Measurements from ENCODE around the gene TRIM2.
A peak's percentile ranks its signal among the peaks of the same experiment; 100 is the strongest.

Gene TRIM2

DNA sequence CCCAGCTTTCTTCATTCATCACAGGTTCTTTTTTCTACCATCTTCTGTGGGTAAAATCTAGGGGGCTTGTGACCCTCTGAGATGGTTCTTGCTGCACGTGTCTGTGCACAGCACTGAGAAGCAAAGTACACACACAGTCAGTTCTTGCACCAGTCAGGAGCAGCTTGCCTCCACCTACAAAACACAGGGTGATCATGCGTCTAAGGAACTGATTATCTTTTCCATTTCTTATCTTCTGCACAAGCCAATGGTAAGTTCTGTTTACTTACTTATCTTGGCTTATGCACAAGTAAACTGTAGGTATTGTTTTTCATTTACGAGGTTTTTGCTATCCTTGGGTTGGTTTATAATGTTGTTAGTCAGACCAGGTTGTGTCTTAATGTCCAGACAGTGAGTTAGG is 40.7 kb downstream of the TRIM2 start:
- Mint-ChIP-seq H3K36me3 (ENCODE audit: low read depth) (no peaks in the 10 kb centered on the region), H3K9me3 (no peaks in the 10 kb centered on the region), H3K27me3 (no peaks in the 10 kb centered on the region), H3K4me1 (ENCODE audit: low read depth) (peaks cover 18% of the 10 kb centered on the region), H3K4me3 (no peak overlapping the region), H3K27ac (no peak overlapping the region)

DNA sequence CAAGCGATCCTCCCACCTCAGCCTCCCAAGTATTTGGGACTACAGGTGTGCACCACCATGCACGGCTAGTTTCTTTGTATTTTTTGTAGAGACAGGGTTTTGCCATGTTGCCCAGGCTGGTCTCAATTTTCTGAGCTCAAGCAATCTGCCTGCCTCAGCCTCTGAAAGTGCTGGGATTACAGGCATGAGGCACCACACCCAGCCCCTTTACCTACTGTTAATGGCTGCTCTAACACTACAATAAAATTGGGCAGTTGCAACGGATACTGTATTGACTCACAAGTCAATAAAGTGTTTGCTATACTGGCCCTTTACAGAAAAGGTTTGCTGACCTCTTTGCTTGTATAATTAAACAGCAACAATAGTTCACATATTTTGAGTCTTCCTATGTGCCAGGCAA is 41.5 kb downstream of the TRIM2 start:
- Mint-ChIP-seq H3K27ac (no peak overlapping the region), H3K27me3 (no peaks in the 10 kb centered on the region), H3K9me3 (no peaks in the 10 kb centered on the region), H3K4me3 (no peak overlapping the region), H3K36me3 (ENCODE audit: low read depth) (no peaks in the 10 kb centered on the region), H3K4me1 (ENCODE audit: low read depth) (peaks cover 22% of the 10 kb centered on the region)

DNA sequence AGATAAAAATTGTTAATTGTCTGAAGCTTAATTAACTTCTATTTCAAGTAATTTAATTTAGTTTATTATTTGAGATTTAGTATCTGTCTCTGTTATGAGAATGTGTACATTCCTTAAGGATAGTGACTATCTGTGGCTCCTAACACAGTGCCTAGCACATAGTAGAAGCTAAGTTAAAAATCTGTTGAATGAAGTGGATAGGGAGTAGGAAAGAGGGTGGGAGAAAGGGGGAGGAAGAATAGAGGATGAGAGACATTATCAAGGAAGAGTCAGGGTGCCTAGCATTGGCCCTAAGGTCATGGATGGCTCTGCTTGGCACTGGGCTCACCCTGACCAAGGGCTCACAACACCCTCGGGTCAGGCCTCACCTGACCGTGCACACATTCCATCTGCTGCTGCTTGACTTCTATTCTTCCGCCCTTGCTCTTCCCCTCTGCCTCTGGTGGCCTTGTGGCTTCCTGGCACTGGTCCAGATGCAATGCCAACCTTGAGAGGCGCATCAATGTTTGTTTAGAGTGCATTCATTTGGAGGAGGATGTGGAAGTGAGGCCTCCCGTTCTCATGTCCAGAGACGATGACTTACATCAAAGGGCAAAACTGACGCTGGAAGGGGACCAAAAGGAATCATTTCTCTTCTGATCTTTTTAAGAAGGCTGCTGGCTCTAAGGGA is 42.3 kb downstream of the TRIM2 start:
- Mint-ChIP-seq H3K27ac (no peak overlapping the region), H3K27me3 (no peaks in the 10 kb centered on the region), H3K4me1 (ENCODE audit: low read depth) (peaks cover 22% of the 10 kb centered on the region), H3K36me3 (ENCODE audit: low read depth) (no peaks in the 10 kb centered on the region), H3K9me3 (no peaks in the 10 kb centered on the region), H3K4me3 (no peak overlapping the region)

GRCh38 chr4:153247116-153247490 is 42.9 kb downstream of the TRIM2 start:
- H3K27me3 Mint-ChIP-seq, result no peaks in the 10 kb centered on the region
- no peaks in the 10 kb centered on the region for H3K9me3 Mint-ChIP-seq
- no peaks in the 10 kb centered on the region for H3K36me3 Mint-ChIP-seq (ENCODE audit: low read depth)
- no peak overlapping the region for H3K4me3 Mint-ChIP-seq
- H3K4me1 Mint-ChIP-seq (ENCODE audit: low read depth), result peaks cover 24% of the 10 kb centered on the region
- H3K27ac Mint-ChIP-seq, result no peak overlapping the region

DNA sequence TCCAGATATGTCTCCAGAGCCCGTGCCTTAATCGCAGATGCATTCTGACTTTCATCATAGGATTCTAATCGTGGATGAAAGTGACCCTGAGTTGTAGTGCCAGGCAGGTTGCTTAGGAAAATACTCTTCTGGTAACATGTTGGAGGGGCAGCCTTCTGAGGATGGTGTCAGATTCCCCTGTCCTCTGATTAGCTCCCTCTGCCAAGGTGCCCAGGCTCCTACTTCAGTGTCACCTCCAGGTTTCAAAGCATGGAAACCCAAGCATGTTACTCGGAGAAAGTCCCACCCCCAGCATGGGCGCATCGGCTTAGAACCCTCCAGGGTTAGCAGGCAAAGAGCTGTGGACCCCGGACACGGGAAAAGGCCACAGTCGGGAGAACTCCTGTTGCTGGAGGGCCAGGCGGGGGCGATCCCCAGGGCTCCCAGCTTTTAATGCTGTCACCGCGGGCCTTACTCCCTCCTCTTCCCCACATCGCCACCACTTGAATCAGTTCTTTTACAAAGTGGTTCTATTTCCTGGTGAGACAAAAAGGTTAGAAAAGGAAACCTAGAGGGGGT is 44.5 kb downstream of the TRIM2 start:
- Mint-ChIP-seq H3K36me3 (ENCODE audit: low read depth) (no peaks in the 10 kb centered on the region), H3K4me1 (ENCODE audit: low read depth) (peaks cover 26% of the 10 kb centered on the region), H3K27ac (peak overlapping the region; percentile 6), H3K9me3 (no peaks in the 10 kb centered on the region), H3K27me3 (no peaks in the 10 kb centered on the region), H3K4me3 (peak overlapping the region; percentile 83)

- peak overlapping the region; percentile 83 for H3K4me3 Mint-ChIP-seq
- peak overlapping the region; percentile 71 for H3K27ac Mint-ChIP-seq
- H3K4me1 Mint-ChIP-seq (ENCODE audit: low read depth), result peaks cover 26% of the 10 kb centered on the region
- no peaks in the 10 kb centered on the region for H3K9me3 Mint-ChIP-seq
- H3K27me3 Mint-ChIP-seq, result no peaks in the 10 kb centered on the region
- H3K36me3 Mint-ChIP-seq (ENCODE audit: low read depth), result no peaks in the 10 kb centered on the region
These were observed 45.2 kb downstream of the TRIM2 start for GRCh38 chr4:153249199-153250041.

DNA sequence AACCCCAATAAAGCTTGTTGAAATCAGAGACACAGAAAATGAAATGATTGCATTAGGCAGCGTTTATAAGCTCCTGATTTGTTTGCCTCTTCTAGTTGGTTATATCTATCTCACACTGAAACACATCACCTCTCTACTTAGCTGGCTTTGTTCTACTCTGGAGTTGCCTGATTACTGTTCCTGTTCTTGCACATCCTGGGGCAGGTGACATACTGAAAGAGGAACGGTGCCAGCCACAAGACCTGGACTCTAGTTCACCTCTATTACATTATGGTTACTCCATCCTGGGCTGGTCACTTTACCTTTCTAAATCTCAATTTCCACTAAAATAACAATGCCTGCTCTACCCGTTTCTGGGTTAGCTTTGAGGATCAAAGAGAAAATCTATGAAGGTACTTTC is 47.9 kb downstream of the TRIM2 start:
- H3K27me3 Mint-ChIP-seq, result peaks cover 5% of the 10 kb centered on the region
- no peak overlapping the region for H3K27ac Mint-ChIP-seq
- H3K36me3 Mint-ChIP-seq (ENCODE audit: low read depth), result no peaks in the 10 kb centered on the region
- H3K4me1 Mint-ChIP-seq (ENCODE audit: low read depth), result peaks cover 26% of the 10 kb centered on the region
- H3K9me3 Mint-ChIP-seq, result no peaks in the 10 kb centered on the region
- no peak overlapping the region for H3K4me3 Mint-ChIP-seq

- Mint-ChIP-seq H3K9me3 (no peaks in the 10 kb centered on the region), H3K27ac (no peak overlapping the region), H3K27me3 (peaks cover 5% of the 10 kb centered on the region), H3K36me3 (ENCODE audit: low read depth) (no peaks in the 10 kb centered on the region), H3K4me3 (no peak overlapping the region), H3K4me1 (ENCODE audit: low read depth) (peaks cover 5% of the 10 kb centered on the region)
These were observed 51.0 kb downstream of the TRIM2 start for GRCh38 chr4:153255233-153255632.

- Mint-ChIP-seq H3K36me3 (ENCODE audit: low read depth) (no peaks in the 10 kb centered on the region), H3K4me1 (ENCODE audit: low read depth) (peaks cover under 1% of the 10 kb centered on the region), H3K9me3 (no peaks in the 10 kb centered on the region), H3K27me3 (peaks cover 9% of the 10 kb centered on the region), H3K27ac (no peak overlapping the region), H3K4me3 (no peak overlapping the region)
These were observed 52.9 kb downstream of the TRIM2 start for GRCh38 chr4:153257151-153257620.

- Mint-ChIP-seq H3K27me3 (peaks cover 9% of the 10 kb centered on the region), H3K36me3 (ENCODE audit: low read depth) (no peaks in the 10 kb centered on the region), H3K4me3 (no peak overlapping the region), H3K4me1 (ENCODE audit: low read depth) (no peaks in the 10 kb centered on the region), H3K9me3 (no peaks in the 10 kb centered on the region), H3K27ac (no peak overlapping the region)
These were observed 53.7 kb downstream of the TRIM2 start for GRCh38 chr4:153257991-153258390.

GRCh38 chr4:153258750-153259149 is 54.5 kb downstream of the TRIM2 start:
- H3K9me3 Mint-ChIP-seq, result no peaks in the 10 kb centered on the region
- no peaks in the 10 kb centered on the region for H3K36me3 Mint-ChIP-seq (ENCODE audit: low read depth)
- H3K27ac Mint-ChIP-seq, result no peak overlapping the region
- peaks cover 9% of the 10 kb centered on the region for H3K27me3 Mint-ChIP-seq
- no peak overlapping the region for H3K4me3 Mint-ChIP-seq
- H3K4me1 Mint-ChIP-seq (ENCODE audit: low read depth), result no peaks in the 10 kb centered on the region

DNA sequence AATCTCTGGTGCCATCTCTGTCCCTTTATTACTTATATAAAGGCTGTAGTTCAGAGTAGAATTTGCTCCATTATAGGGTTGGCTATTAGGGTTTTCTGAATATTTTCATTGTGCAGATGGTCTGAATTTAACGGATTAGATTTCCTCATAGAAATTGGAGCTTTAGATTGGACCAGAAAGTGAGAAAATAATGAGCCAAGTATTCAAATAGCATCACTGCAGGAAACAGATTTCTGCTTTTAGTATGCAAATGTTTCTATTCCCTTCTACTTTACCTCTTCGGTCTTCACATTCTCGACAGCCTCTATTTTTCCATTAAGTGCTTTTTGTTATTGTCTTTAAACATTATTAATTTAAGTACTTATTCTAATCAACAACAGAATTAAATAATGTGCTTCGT is 55.4 kb downstream of the TRIM2 start:
- no peak overlapping the region for H3K27ac Mint-ChIP-seq
- H3K27me3 Mint-ChIP-seq, result peaks cover 9% of the 10 kb centered on the region
- no peaks in the 10 kb centered on the region for H3K4me1 Mint-ChIP-seq (ENCODE audit: low read depth)
- H3K9me3 Mint-ChIP-seq, result no peaks in the 10 kb centered on the region
- no peak overlapping the region for H3K4me3 Mint-ChIP-seq
- no peaks in the 10 kb centered on the region for H3K36me3 Mint-ChIP-seq (ENCODE audit: low read depth)

DNA sequence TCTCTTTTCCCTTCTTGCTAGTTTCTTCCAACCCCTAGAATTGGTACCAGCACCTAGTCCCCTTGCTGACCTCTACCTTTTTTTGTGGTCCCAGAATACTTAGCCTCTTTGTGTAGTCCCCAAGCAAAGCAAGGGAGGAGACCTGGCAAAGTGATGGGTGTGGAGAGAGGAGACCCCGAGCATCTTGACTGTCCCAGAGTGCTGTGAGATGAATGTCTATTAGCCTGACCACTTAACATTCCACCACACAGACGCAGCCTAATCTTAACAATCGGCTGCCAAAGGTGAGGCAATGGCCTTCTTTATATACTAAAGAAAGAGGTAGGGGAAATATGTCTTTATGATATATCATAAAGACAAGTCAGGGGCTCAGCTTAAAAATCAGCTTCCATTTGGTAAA is 55.9 kb downstream of the TRIM2 start:
- Mint-ChIP-seq H3K4me3 (no peak overlapping the region), H3K27me3 (peaks cover 9% of the 10 kb centered on the region), H3K36me3 (ENCODE audit: low read depth) (no peaks in the 10 kb centered on the region), H3K9me3 (no peaks in the 10 kb centered on the region), H3K27ac (no peak overlapping the region), H3K4me1 (ENCODE audit: low read depth) (no peaks in the 10 kb centered on the region)

GRCh38 chr4:153260553-153261300 is 56.5 kb downstream of the TRIM2 start:
- no peak overlapping the region for H3K27ac Mint-ChIP-seq
- no peaks in the 10 kb centered on the region for H3K4me1 Mint-ChIP-seq (ENCODE audit: low read depth)
- H3K27me3 Mint-ChIP-seq, result peaks cover 7% of the 10 kb centered on the region
- no peaks in the 10 kb centered on the region for H3K36me3 Mint-ChIP-seq (ENCODE audit: low read depth)
- no peaks in the 10 kb centered on the region for H3K9me3 Mint-ChIP-seq
- H3K4me3 Mint-ChIP-seq, result no peak overlapping the region

DNA sequence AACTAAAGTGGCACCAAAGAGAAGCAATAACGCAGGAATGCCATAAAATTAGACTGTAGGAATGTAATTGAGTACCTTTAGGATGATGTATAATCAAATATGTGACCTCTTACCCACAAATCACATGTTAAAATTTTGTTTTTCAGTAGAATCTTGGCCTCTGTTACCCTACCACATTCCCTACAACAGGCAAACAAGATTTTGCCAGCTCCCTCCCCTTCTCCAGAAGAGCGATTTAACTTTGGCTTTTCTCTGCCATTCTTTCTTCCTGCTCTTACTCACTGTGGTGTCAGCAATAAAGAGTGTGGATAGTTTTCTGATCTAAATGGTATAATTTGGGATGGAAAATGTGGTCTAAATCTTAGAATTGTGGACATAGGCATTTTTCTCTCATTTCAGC is 57.2 kb downstream of the TRIM2 start:
- Mint-ChIP-seq H3K27me3 (peaks cover 4% of the 10 kb centered on the region), H3K9me3 (no peaks in the 10 kb centered on the region), H3K27ac (no peak overlapping the region), H3K36me3 (ENCODE audit: low read depth) (no peaks in the 10 kb centered on the region), H3K4me1 (ENCODE audit: low read depth) (no peaks in the 10 kb centered on the region), H3K4me3 (no peak overlapping the region)
